Measurements from ENCODE around the gene ABT1. TPM values are rescaled to one million over a fixed set of nuclear protein-coding genes. Genes with fewer than 3 reads are reported as not detected.

ABT1 gene
- total RNA-seq, 4 donors from 2014 or later: 9.1 to 13.6 (median 10.2) TPM

- TF ChIP-seq, protein P1, sequence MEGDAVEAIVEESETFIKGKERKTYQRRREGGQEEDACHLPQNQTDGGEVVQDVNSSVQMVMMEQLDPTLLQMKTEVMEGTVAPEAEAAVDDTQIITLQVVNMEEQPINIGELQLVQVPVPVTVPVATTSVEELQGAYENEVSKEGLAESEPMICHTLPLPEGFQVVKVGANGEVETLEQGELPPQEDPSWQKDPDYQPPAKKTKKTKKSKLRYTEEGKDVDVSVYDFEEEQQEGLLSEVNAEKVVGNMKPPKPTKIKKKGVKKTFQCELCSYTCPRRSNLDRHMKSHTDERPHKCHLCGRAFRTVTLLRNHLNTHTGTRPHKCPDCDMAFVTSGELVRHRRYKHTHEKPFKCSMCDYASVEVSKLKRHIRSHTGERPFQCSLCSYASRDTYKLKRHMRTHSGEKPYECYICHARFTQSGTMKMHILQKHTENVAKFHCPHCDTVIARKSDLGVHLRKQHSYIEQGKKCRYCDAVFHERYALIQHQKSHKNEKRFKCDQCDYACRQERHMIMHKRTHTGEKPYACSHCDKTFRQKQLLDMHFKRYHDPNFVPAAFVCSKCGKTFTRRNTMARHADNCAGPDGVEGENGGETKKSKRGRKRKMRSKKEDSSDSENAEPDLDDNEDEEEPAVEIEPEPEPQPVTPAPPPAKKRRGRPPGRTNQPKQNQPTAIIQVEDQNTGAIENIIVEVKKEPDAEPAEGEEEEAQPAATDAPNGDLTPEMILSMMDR (IDR thresholded peaks at IDR 0.05; ENCODE audit: low read depth): no peak
Measured at GRCh38 chr6:26613201-26613600, 16.4 kb downstream of the ABT1 start.

DNA sequence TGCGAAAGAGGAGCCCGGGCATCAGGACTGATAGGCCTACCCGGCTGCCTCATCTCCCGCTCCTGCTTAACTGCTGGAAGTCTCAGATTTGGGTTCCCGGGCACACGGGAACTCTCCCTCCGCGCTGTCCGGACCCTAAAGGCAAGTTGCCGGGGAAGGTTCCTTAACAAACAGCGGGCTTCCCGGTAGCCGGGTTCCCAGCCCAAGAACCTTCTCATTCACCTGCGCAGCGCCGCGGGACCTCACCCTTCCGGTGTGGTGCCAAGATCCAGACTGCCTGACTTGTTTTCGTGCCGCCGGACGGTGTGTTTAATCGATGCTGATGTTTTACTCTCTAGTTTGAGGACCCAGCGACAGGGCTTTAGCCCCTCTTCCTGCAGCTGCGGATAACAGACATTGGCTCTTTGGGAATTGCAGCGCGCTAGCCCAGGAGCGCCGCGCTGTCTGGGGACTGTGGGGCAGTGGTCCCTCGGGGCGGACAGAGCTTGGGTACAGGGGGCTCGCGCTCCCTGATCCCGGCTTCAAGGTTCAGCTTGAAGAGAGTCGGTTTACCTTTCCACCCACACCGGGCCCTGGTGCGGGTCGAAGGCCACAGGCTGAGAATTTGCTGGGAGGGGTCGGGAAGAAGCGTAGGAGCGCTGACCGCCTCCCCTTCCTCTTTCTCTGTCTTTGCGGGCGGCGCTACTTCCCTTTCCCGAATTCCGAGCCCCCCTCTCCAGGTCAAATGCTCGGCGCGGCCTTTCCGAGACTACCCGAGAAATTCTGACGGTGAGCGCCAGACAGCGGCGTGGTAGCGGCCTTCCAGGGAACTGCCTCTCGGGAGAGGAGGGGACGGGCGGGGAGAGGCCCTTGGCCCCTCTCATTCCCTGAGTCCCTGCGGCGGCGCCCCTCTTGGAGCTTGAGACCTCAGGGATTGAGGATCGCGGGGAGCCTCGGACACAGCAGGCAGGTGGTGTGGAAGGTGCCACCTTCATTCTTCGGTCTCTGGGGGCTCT is 17.2 kb downstream of the ABT1 start:
- TF ChIP-seq, protein P1 (IDR thresholded peaks at IDR 0.05; ENCODE audit: low read depth): no peak

DNA sequence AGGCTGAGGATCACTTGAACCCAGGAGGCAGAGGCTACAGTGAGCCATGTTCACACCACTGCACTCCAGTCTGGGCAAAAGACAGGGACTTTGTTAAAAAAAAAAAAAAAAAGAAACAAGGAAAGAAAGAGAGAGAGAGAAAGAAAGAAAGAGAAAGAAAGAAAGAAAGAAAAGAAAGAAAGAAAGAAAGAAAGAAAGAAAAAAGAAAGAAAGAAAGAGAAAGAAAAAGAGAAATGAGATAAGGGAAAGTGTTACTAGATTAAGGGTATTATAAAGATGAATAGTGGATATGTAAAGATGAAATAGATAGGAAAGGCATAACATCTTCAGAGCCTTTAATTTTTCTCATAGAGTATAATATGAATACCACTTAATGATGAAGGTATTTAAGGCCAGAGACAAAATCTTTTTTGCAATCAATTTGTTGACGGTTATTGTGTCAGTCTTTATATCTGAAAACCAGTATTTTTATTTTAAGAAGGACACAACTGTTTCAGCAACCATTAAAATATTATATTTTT is 26.6 kb downstream of the ABT1 start:
- TF ChIP-seq, protein P1 (IDR thresholded peaks at IDR 0.05; ENCODE audit: low read depth): no peak

- TF ChIP-seq, protein P1 (IDR thresholded peaks at IDR 0.05; ENCODE audit: low read depth): no peak
Measured at GRCh38 chr6:26624557-26624956, 27.8 kb downstream of the ABT1 start.

DNA sequence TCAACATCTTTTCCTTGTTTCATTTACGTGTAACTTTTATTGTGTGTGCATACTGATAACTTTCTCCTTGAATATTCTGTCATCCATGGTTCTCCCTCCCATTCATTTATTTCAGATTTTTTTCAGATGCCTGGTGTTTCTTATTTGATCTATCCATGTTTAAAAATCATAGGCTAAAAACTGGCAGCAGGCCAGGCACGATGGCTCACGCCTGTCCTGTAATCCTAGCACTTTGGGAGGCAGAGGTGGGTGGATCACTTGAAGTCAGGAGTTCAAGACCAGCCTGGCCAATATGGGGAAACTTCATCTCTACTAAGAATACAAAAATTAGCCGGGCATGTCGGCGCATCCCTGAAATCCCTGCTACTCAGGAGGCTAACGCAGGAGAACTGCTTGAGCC is 31.1 kb downstream of the ABT1 start:
- TF ChIP-seq, protein P1 (IDR thresholded peaks at IDR 0.05; ENCODE audit: low read depth): no peak

DNA sequence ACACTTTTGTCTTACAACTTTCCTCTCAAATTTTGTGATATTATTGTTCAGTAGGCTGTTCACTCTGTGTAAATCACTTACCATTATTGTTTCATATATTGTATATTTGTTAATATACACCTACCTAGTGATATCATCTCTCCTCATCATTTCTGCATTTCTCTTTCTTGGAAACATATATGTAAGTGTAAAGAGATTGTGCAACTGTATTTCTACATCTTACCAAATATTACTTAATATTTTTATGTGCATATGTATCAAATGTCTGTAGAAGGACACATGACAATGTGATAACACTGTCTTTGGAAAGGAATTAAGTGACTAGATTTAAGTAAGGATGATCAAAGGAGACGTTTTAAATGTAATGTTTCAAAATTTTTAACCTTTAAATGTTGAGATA is 32.6 kb downstream of the ABT1 start:
- TF ChIP-seq, protein P1 (IDR thresholded peaks at IDR 0.05; ENCODE audit: low read depth): no peak

DNA sequence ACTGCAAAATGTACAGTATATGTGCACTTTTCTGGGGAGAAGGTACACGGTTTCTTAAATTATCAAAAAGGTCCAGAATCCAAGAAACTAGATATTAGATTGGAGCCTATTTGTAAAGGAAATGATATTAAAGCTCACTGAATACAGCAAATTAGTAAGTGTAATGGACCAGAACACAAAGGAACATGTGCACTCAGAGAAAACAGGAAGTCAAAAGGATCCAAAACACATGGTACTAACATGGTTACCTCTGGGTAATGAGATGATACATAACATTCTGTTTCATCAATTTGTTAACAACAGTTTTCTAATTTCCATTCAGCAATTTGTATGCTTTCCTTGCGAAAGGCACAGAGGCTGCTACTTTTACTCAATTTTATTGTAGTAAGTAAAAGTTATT is 44.1 kb downstream of the ABT1 start:
- TF ChIP-seq, protein P1 (IDR thresholded peaks at IDR 0.05; ENCODE audit: low read depth): no peak
